ENCODE results near the gene C22orf23.
"Not testable (repeated sequence)": the region's sequence is repeated elsewhere in the genome, so short reads cannot be mapped to it uniquely, and the experiment has no call there.

The C22orf23 gene

GRCh38 chr22:37972527-37972926, 19.1 kb upstream of the C22orf23 start:
- Mint-ChIP-seq H3K4me1 (peaks cover 5% of the 10 kb centered on the region), H3K27ac (no peak overlapping the region), H3K36me3 (peaks cover 35% of the 10 kb centered on the region), H3K4me3 (no peak overlapping the region), H3K27me3 (no peaks in the 10 kb centered on the region), H3K9me3 (no peaks in the 10 kb centered on the region)
- no peak for DNase-seq (ENCODE audit: low spot score in 2 of 2)
- no peak for ATAC-seq (ENCODE audit: low read depth)

GRCh38 chr22:37971475-37972434, 18.4 kb upstream of the C22orf23 start:
- ATAC-seq (ENCODE audit: low read depth) (no peak), DNase-seq (ENCODE audit: low spot score in 2 of 2) (no peak)
- Mint-ChIP-seq H3K27me3 (no peaks in the 10 kb centered on the region), H3K4me3 (no peak overlapping the region), H3K9me3 (no peaks in the 10 kb centered on the region), H3K27ac (no peak overlapping the region), H3K4me1 (peaks cover 5% of the 10 kb centered on the region), H3K36me3 (peaks cover 35% of the 10 kb centered on the region)

GRCh38 chr22:37970864-37971263, 17.5 kb upstream of the C22orf23 start:
- DNase-seq (ENCODE audit: low spot score in 2 of 2) (no peak), ATAC-seq (ENCODE audit: low read depth) (no peak)
- Mint-ChIP-seq H3K36me3 (peaks cover 36% of the 10 kb centered on the region), H3K27ac (no peak overlapping the region), H3K4me3 (no peak overlapping the region), H3K9me3 (no peaks in the 10 kb centered on the region), H3K27me3 (no peaks in the 10 kb centered on the region), H3K4me1 (peaks cover 5% of the 10 kb centered on the region)

- DNase-seq (ENCODE audit: low spot score in 2 of 2) (no peak), ATAC-seq (ENCODE audit: low read depth) (no peak)
- H3K9me3 Mint-ChIP-seq: no peaks in the 10 kb centered on the region
- H3K36me3 Mint-ChIP-seq: peaks cover 30% of the 10 kb centered on the region
- H3K27ac Mint-ChIP-seq: no peak overlapping the region
- H3K4me1 Mint-ChIP-seq: peaks cover 2% of the 10 kb centered on the region
- H3K27me3 Mint-ChIP-seq: no peaks in the 10 kb centered on the region
- no peak overlapping the region for H3K4me3 Mint-ChIP-seq
Observed at GRCh38 chr22:37968452-37969251, 15.3 kb upstream of the C22orf23 start.

- no peak for ATAC-seq (ENCODE audit: low read depth)
- H3K27ac Mint-ChIP-seq: no peak overlapping the region
- peaks cover 28% of the 10 kb centered on the region for H3K36me3 Mint-ChIP-seq
- peaks cover 2% of the 10 kb centered on the region for H3K4me1 Mint-ChIP-seq
- H3K4me3 Mint-ChIP-seq: no peak overlapping the region
- DNase-seq (ENCODE audit: low spot score in 2 of 2): no peak
- no peaks in the 10 kb centered on the region for H3K27me3 Mint-ChIP-seq
- no peaks in the 10 kb centered on the region for H3K9me3 Mint-ChIP-seq
Observed at GRCh38 chr22:37967637-37968451, 14.4 kb upstream of the C22orf23 start.

DNA sequence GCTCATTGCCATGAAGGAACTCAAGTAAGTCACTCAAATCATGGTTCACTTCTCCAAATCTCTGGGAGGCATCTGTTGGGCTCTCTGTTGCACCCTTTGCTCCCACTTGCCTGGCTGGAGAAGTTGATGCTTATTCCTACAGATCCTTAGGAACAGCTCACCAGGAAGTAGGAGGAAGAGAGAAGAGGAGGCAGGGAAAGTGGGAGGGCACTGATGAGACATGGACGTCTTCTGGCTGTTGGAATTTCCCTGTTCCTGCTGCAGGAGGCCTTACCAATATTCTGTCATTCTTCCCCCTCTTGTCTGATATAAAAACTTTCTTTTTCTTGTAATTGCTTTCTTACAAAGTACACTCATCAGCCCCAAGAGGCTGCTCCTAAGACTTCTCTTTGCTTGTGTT, 13.7 kb upstream of the C22orf23 start:
- ATAC-seq (ENCODE audit: low read depth) (no peak), DNase-seq (ENCODE audit: low spot score in 2 of 2) (no peak)
- Mint-ChIP-seq H3K36me3 (peaks cover 29% of the 10 kb centered on the region), H3K4me3 (no peak overlapping the region), H3K4me1 (peaks cover 2% of the 10 kb centered on the region), H3K9me3 (no peaks in the 10 kb centered on the region), H3K27ac (no peak overlapping the region), H3K27me3 (no peaks in the 10 kb centered on the region)

- Mint-ChIP-seq H3K4me3 (no peak overlapping the region), H3K4me1 (peaks cover 2% of the 10 kb centered on the region), H3K36me3 (peaks cover 29% of the 10 kb centered on the region), H3K9me3 (no peaks in the 10 kb centered on the region), H3K27ac (no peak overlapping the region), H3K27me3 (no peaks in the 10 kb centered on the region)
- ATAC-seq (ENCODE audit: low read depth) (no peak), DNase-seq (ENCODE audit: low spot score in 2 of 2) (no peak)
Observed at GRCh38 chr22:37965940-37966664, 12.7 kb upstream of the C22orf23 start.

- no peaks in the 10 kb centered on the region for H3K27me3 Mint-ChIP-seq
- H3K36me3 Mint-ChIP-seq: peaks cover 41% of the 10 kb centered on the region
- H3K4me1 Mint-ChIP-seq: peaks cover 16% of the 10 kb centered on the region
- no peaks in the 10 kb centered on the region for H3K9me3 Mint-ChIP-seq
- no peak overlapping the region for H3K27ac Mint-ChIP-seq
- DNase-seq (ENCODE audit: low spot score in 2 of 2) (no peak), ATAC-seq (ENCODE audit: low read depth) (no peak)
- H3K4me3 Mint-ChIP-seq: no peak overlapping the region
Observed at GRCh38 chr22:37961062-37961461, 7.7 kb upstream of the C22orf23 start.

DNA sequence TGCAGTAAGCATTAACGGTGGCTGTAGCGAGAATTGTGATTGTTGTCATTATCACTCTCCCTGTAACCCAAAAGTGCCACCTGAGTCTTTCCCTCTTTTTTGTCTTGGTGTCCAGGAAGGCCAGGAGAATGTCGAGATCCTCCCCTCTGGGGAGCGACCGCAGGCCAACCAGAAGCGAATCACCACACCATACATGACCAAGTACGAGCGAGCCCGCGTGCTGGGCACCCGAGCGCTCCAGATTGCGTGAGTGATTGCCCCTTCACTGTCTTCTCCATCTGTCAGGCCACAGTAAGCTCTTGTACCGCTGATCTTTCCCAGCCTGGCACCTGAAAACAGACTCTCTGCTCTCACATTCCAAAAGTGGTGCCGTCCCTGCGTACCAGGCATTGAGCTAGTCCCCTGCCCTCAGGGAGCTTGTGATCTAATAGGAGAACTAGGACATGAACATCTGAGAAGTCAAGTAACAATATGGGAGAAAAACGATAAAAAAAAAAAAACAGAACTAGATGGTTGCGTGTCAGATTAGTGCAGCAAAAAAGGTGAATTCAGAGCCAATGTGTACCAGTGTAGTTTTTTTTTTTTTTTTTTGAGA, 5.9 kb upstream of the C22orf23 start:
- H3K4me1 Mint-ChIP-seq: peaks cover 26% of the 10 kb centered on the region
- H3K27me3 Mint-ChIP-seq: no peaks in the 10 kb centered on the region
- H3K9me3 Mint-ChIP-seq: no peaks in the 10 kb centered on the region
- ATAC-seq (ENCODE audit: low read depth) (no peak), DNase-seq (ENCODE audit: low spot score in 2 of 2) (no peak)
- no peak overlapping the region for H3K27ac Mint-ChIP-seq
- H3K4me3 Mint-ChIP-seq: no peak overlapping the region
- peaks cover 38% of the 10 kb centered on the region for H3K36me3 Mint-ChIP-seq

GRCh38 chr22:37957232-37957631, 3.8 kb upstream of the C22orf23 start:
- no peak overlapping the region for H3K4me3 Mint-ChIP-seq
- DNase-seq (ENCODE audit: low spot score in 2 of 2): no peak
- H3K4me1 Mint-ChIP-seq: peaks cover 33% of the 10 kb centered on the region
- peaks cover 34% of the 10 kb centered on the region for H3K36me3 Mint-ChIP-seq
- no peak for ATAC-seq (ENCODE audit: low read depth)
- no peak overlapping the region for H3K27ac Mint-ChIP-seq
- H3K27me3 Mint-ChIP-seq: no peaks in the 10 kb centered on the region
- H3K9me3 Mint-ChIP-seq: no peaks in the 10 kb centered on the region

- DNase-seq (ENCODE audit: low spot score in 2 of 2); ATAC-seq (ENCODE audit: low read depth); H3K9me3 Mint-ChIP-seq; H3K27me3 Mint-ChIP-seq; H3K27ac Mint-ChIP-seq; H3K4me3 Mint-ChIP-seq: not testable (repeated sequence)
- H3K4me1 Mint-ChIP-seq: peaks cover 33% of the 10 kb centered on the region
- peaks cover 25% of the 10 kb centered on the region for H3K36me3 Mint-ChIP-seq
Observed at GRCh38 chr22:37955825-37956397, 2.5 kb upstream of the C22orf23 start.

- H3K9me3 Mint-ChIP-seq: no peaks in the 10 kb centered on the region
- H3K27me3 Mint-ChIP-seq: no peaks in the 10 kb centered on the region
- DNase-seq (ENCODE audit: low spot score in 2 of 2): no peak
- peaks cover 33% of the 10 kb centered on the region for H3K4me1 Mint-ChIP-seq
- H3K4me3 Mint-ChIP-seq: peak overlapping the region; percentile 91
- no peak overlapping the region for H3K27ac Mint-ChIP-seq
- H3K36me3 Mint-ChIP-seq: peaks cover 22% of the 10 kb centered on the region
- ATAC-seq (ENCODE audit: low read depth): no peak
Observed at GRCh38 chr22:37954686-37955085, 1.3 kb upstream of the C22orf23 start.

DNA sequence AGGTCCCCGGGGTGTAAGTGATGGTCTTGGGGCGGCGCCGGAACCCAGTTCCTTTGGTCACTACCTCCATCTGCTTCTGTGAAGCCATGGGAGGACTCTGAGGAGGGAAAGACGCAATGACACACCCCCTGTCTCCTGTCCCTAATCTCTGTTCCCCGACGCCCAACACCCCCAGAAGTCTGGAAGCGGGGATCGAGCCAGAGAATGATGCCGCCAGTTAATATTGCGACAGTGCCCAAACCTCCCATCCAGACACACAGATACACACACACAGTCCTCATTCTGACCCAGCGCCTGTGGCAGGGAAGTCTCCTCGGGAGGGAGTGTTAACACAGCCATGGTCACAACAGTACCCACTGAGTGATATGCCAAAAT, 352 bp downstream of the C22orf23 start:
- Mint-ChIP-seq H3K36me3 (peaks cover 12% of the 10 kb centered on the region), H3K27me3 (no peaks in the 10 kb centered on the region), H3K4me1 (peaks cover 29% of the 10 kb centered on the region), H3K27ac (peak overlapping the region; percentile 89), H3K9me3 (no peaks in the 10 kb centered on the region), H3K4me3 (peak overlapping the region; percentile 91)
- ATAC-seq (ENCODE audit: low read depth) (peak; percentile 34), DNase-seq (ENCODE audit: low spot score in 2 of 2) (peak in 1 of 2 donors; percentile 16)
